Right lobe of liver (tissue), 4 donors: Measurements from ENCODE around the gene ZNF219.

ENCODE experiments used
- CTCF ChIP-seq, 4 donors: fragments of 200-600 bp in 3 of 4; fragments of 450-650 bp in 1 of 4; IDR thresholded peaks; one replicate each; pipeline versions ENCODE4 v1.5.1 to v1.8.0; 2016 to 2022; ENCODE audit warnings: antibody characterized with exemption in 4 of 4, mild to moderate bottlenecking in 2 of 4
- POLR2A ChIP-seq: fragments of 450-650 bp; IDR thresholded peaks from one replicate; pipeline ENCODE4 v1.6.1; 2017; ENCODE audit warnings: antibody characterized with exemption, mild to moderate bottlenecking
- donor health status: DM: no; HTN: no; CAD: no.
- donor health status: DM: no; HTN: no; CAD: no.
- donor health status: DM: no; HTN: yes; CAD: no.

GRCh38 chr14:21058903-21059302 is 39.6 kb downstream of the ZNF219 start:
- TF ChIP-seq CTCF (IDR thresholded peaks at IDR 0.05) (no peak), POLR2A (no peak)
